ENCODE measurements around the gene CCBE1. TPM values are rescaled to one million over a fixed set of nuclear protein-coding genes. Genes with fewer than 3 reads are reported as not detected.

CCBE1 gene
- total and polyA plus RNA-seq, 2 donors (not counting 1 experiment from before 2014, with no cell fraction given), result 122 TPM

DNA sequence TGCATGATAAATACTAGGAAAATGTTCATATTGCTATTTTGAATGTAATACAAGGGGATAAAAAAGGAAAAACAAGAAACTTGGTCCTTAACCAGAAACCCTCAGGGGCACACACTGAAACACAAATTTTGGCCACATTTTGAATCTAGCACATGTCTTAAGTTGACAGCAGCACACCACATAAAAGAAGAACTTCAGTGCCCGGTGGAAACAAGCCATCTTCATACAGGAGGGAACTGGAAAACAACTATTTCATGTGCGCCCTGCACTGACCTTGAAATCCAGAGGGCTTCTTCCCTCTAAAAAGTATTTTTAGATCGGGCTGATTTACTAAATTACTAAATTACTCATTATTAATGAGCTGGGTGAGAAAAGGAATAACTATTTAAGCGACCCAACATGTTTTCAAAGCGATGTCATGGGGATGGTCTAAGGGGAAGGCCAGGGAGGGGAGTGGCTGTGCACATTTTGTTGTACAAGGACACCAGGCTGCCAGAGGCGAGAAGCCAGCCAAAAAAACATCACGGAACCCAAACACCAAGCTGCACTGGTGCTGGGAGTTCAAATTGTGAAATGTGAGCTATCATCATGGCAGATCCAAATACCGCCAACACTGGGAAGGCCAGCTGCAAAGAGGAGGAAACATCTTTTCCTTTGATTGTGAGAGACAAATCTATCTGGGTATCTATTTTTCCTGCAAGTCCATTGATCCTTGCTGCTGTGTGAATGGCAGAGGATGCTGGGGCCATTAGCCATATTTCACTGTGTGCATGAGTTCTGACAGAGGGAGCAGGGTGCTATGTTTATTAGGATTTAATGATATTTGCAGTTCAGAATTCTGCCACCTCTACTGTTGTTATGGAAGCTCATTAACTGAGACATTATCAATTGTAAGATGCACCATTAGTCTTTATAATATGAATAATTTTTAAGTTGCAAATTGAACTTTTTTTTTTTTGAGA lies 187.5 kb downstream of the CCBE1 start:
- Histone ChIP-seq H3K36me3 (ENCODE audit: control insufficient read depth, insufficient read depth, low read length) (no peaks in the 10 kb centered on the region), H3K9ac (ENCODE audit: insufficient read depth, low read length) (no peak overlapping the region), H3K4me2 (ENCODE audit: extremely low read depth, insufficient read depth, low read length) (no peak overlapping the region), H3K9me3 (ENCODE audit: control insufficient read depth, insufficient read depth, low read depth, low read length) (no peaks in the 10 kb centered on the region), H2AFZ (ENCODE audit: low read length) (no peak overlapping the region), H3K27me3 (ENCODE audit: control insufficient read depth, insufficient read depth, low read length) (no peaks in the 10 kb centered on the region), H3K79me2 (ENCODE audit: control insufficient read depth, insufficient read depth, low read length) (peaks cover 57% of the 10 kb centered on the region), H3K4me1 (ENCODE audit: control insufficient read depth, extremely low read depth, insufficient read depth, low read length) (peaks cover 22% of the 10 kb centered on the region), H3K27ac (ENCODE audit: insufficient read depth, low read length) (no peak overlapping the region), H3K4me3 (replicated peaks in 1 of 4; ENCODE audit: control extremely low read depth in 1 of 4, insufficient read depth in 1 of 4, low read depth in 3 of 4, low read length in 4 of 4) (no peak overlapping the region), H4K20me1 (ENCODE audit: control insufficient read depth, extremely low read depth, insufficient read depth, low read length) (peaks cover 5% of the 10 kb centered on the region)
- DNase-seq (ENCODE audit: low read depth in 2 of 2), result peak; percentile 16 to 74
- TF ChIP-seq EZH2 (IDR thresholded peaks at IDR 0.05; ENCODE audit: low read length, missing control alignments), result no peak
- TF ChIP-seq, protein P1, sequence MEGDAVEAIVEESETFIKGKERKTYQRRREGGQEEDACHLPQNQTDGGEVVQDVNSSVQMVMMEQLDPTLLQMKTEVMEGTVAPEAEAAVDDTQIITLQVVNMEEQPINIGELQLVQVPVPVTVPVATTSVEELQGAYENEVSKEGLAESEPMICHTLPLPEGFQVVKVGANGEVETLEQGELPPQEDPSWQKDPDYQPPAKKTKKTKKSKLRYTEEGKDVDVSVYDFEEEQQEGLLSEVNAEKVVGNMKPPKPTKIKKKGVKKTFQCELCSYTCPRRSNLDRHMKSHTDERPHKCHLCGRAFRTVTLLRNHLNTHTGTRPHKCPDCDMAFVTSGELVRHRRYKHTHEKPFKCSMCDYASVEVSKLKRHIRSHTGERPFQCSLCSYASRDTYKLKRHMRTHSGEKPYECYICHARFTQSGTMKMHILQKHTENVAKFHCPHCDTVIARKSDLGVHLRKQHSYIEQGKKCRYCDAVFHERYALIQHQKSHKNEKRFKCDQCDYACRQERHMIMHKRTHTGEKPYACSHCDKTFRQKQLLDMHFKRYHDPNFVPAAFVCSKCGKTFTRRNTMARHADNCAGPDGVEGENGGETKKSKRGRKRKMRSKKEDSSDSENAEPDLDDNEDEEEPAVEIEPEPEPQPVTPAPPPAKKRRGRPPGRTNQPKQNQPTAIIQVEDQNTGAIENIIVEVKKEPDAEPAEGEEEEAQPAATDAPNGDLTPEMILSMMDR (conservative IDR thresholded peaks at IDR 0.05 in 1 of 2, IDR thresholded peaks at IDR 0.05 in 1 of 2; ENCODE audit: low read depth in 1 of 2, low read length in 2 of 2), result no peak

DNA sequence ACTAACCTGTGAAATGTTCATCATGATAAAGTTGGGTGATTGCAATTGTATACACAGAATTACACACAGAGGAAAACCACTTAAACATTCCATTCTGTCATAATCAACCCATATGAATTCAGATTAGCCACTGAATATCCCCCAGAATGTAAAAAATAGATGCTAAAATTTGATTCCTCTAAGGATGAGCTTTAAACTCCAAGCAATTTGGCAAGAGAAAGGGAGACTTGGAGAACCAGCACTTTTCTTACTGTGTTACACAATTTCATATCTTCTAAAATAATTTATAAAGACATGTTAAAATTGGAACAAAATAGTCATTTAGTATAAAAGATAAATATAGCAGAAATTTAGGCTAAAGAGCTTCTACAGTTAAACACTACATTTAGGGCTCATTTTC lies 191.9 kb downstream of the CCBE1 start:
- no peak for TF ChIP-seq EZH2 (IDR thresholded peaks at IDR 0.05; ENCODE audit: low read length, missing control alignments)
- TF ChIP-seq, protein P1 (conservative IDR thresholded peaks at IDR 0.05 in 1 of 2, IDR thresholded peaks at IDR 0.05 in 1 of 2; ENCODE audit: low read depth in 1 of 2, low read length in 2 of 2), result no peak
- Histone ChIP-seq H3K27ac (ENCODE audit: insufficient read depth, low read length) (no peak overlapping the region), H3K4me2 (ENCODE audit: extremely low read depth, insufficient read depth, low read length) (no peak overlapping the region), H3K4me1 (ENCODE audit: control insufficient read depth, extremely low read depth, insufficient read depth, low read length) (peaks cover 37% of the 10 kb centered on the region), H4K20me1 (ENCODE audit: control insufficient read depth, extremely low read depth, insufficient read depth, low read length) (no peaks in the 10 kb centered on the region), H2AFZ (ENCODE audit: low read length) (no peak overlapping the region), H3K36me3 (ENCODE audit: control insufficient read depth, insufficient read depth, low read length) (no peaks in the 10 kb centered on the region), H3K4me3 (replicated peaks in 1 of 4; ENCODE audit: control extremely low read depth in 1 of 4, insufficient read depth in 1 of 4, low read depth in 3 of 4, low read length in 4 of 4) (no peak overlapping the region), H3K79me2 (ENCODE audit: control insufficient read depth, insufficient read depth, low read length) (peaks cover 54% of the 10 kb centered on the region), H3K27me3 (ENCODE audit: control insufficient read depth, insufficient read depth, low read length) (no peaks in the 10 kb centered on the region), H3K9ac (ENCODE audit: insufficient read depth, low read length) (no peak overlapping the region), H3K9me3 (ENCODE audit: control insufficient read depth, insufficient read depth, low read depth, low read length) (no peaks in the 10 kb centered on the region)
- peak; percentile 20 to 54 for DNase-seq (ENCODE audit: low read depth in 2 of 2)

DNA sequence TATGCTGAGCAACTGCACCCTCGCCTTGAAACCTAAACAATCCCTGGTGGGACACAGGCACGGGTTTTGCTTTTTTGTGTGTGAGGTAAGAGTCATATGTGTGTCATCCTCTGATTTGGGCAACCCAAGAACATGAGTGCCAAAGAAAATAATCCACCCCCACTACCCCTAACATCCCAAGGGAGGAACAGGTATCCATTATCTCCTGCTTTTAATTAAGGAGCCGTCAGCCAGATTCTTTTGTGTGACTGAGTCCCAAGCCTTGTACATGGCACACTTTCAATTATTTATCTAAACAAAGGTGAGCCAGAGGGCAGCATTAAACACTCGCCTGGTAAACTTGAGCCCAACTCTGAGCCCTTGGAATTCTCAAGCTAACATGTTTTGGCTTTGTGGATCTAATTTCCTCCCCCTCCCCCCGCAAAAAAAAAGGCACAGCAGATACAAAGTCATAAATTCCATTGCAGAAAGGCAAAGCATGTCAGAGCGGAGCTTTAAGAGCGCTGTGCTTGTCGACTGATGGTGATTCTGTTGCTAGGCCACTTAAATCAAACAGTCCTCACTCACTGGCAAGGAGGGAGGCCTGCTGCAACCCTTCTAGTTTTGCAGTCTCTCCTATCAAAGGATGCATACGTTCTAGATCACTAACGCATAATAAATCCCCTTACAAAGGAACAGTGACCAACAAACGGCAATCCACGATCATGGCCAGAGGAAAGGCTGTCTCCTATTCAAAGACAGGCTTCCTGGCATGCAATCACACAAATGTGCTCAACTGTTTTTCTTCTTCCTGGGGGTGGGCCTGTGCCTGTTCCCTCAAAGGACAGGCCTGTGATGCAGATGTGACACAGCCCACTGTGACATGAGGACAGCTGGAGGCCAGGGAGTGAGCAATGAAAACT lies 194.7 kb downstream of the CCBE1 start:
- Histone ChIP-seq H2AFZ (ENCODE audit: low read length) (no peak overlapping the region), H3K27ac (ENCODE audit: insufficient read depth, low read length) (peak overlapping the region; percentile 85), H4K20me1 (ENCODE audit: control insufficient read depth, extremely low read depth, insufficient read depth, low read length) (no peaks in the 10 kb centered on the region), H3K4me3 (replicated peaks in 1 of 4; ENCODE audit: control extremely low read depth in 1 of 4, insufficient read depth in 1 of 4, low read depth in 3 of 4, low read length in 4 of 4) (peak overlapping the region in 2 of 4 experiments; percentile 4 to 11), H3K79me2 (ENCODE audit: control insufficient read depth, insufficient read depth, low read length) (peaks cover 67% of the 10 kb centered on the region), H3K27me3 (ENCODE audit: control insufficient read depth, insufficient read depth, low read length) (no peaks in the 10 kb centered on the region), H3K9ac (ENCODE audit: insufficient read depth, low read length) (peak overlapping the region; percentile 35), H3K9me3 (ENCODE audit: control insufficient read depth, insufficient read depth, low read depth, low read length) (no peaks in the 10 kb centered on the region), H3K36me3 (ENCODE audit: control insufficient read depth, insufficient read depth, low read length) (no peaks in the 10 kb centered on the region), H3K4me1 (ENCODE audit: control insufficient read depth, extremely low read depth, insufficient read depth, low read length) (peaks cover 31% of the 10 kb centered on the region), H3K4me2 (ENCODE audit: extremely low read depth, insufficient read depth, low read length) (peak overlapping the region; percentile 71)
- DNase-seq (ENCODE audit: low read depth in 2 of 2), result peak; percentile 88 to 97
- no peak for TF ChIP-seq EZH2 (IDR thresholded peaks at IDR 0.05; ENCODE audit: low read length, missing control alignments)
- TF ChIP-seq, protein P1 (conservative IDR thresholded peaks at IDR 0.05 in 1 of 2, IDR thresholded peaks at IDR 0.05 in 1 of 2; ENCODE audit: low read depth in 1 of 2, low read length in 2 of 2), result no peak
